ENCODE data around the gene NSUN3.

Gene NSUN3

GRCh38 chr3:94064243-94064860 lies 1.5 kb downstream of the NSUN3 start:
- no peak for TF ChIP-seq SIN3A (IDR thresholded peaks at IDR 0.05; ENCODE audit: borderline replicate concordance, insufficient read depth, low read length)
- TF ChIP-seq POLR2AphosphoS5 (IDR thresholded peaks at IDR 0.05; ENCODE audit: low read depth, low read length): no peak
- no peak for TF ChIP-seq FOXP2 (optimal IDR thresholded peaks at IDR 0.05; ENCODE audit: borderline replicate concordance, extremely low read depth, extremely low read length, insufficient read depth)
- TF ChIP-seq REST (IDR thresholded peaks at IDR 0.05; ENCODE audit: insufficient read depth in 1 of 2, low read depth in 2 of 2, low read length in 2 of 2): no peak
- no peak for TF ChIP-seq TAF1 (IDR thresholded peaks at IDR 0.05; ENCODE audit: borderline replicate concordance, insufficient read depth, low read length)

GRCh38 chr3:94065122-94065521 lies 2.3 kb downstream of the NSUN3 start:
- no peak for TF ChIP-seq FOXP2 (optimal IDR thresholded peaks at IDR 0.05; ENCODE audit: borderline replicate concordance, extremely low read depth, extremely low read length, insufficient read depth)
- no peak for TF ChIP-seq POLR2AphosphoS5 (IDR thresholded peaks at IDR 0.05; ENCODE audit: low read depth, low read length)
- no peak for TF ChIP-seq REST (IDR thresholded peaks at IDR 0.05; ENCODE audit: insufficient read depth in 1 of 2, low read depth in 2 of 2, low read length in 2 of 2)
- no peak for TF ChIP-seq TAF1 (IDR thresholded peaks at IDR 0.05; ENCODE audit: borderline replicate concordance, insufficient read depth, low read length)
- no peak for TF ChIP-seq SIN3A (IDR thresholded peaks at IDR 0.05; ENCODE audit: borderline replicate concordance, insufficient read depth, low read length)

GRCh38 chr3:94065819-94066480 lies 3.1 kb downstream of the NSUN3 start:
- no peak for TF ChIP-seq FOXP2 (optimal IDR thresholded peaks at IDR 0.05; ENCODE audit: borderline replicate concordance, extremely low read depth, extremely low read length, insufficient read depth)
- no peak for TF ChIP-seq POLR2AphosphoS5 (IDR thresholded peaks at IDR 0.05; ENCODE audit: low read depth, low read length)
- no peak for TF ChIP-seq REST (IDR thresholded peaks at IDR 0.05; ENCODE audit: insufficient read depth in 1 of 2, low read depth in 2 of 2, low read length in 2 of 2)
- no peak for TF ChIP-seq TAF1 (IDR thresholded peaks at IDR 0.05; ENCODE audit: borderline replicate concordance, insufficient read depth, low read length)
- no peak for TF ChIP-seq SIN3A (IDR thresholded peaks at IDR 0.05; ENCODE audit: borderline replicate concordance, insufficient read depth, low read length)

- no peak for TF ChIP-seq FOXP2 (optimal IDR thresholded peaks at IDR 0.05; ENCODE audit: borderline replicate concordance, extremely low read depth, extremely low read length, insufficient read depth)
- TF ChIP-seq REST (IDR thresholded peaks at IDR 0.05; ENCODE audit: insufficient read depth in 1 of 2, low read depth in 2 of 2, low read length in 2 of 2): no peak
- no peak for TF ChIP-seq TAF1 (IDR thresholded peaks at IDR 0.05; ENCODE audit: borderline replicate concordance, insufficient read depth, low read length)
- TF ChIP-seq POLR2AphosphoS5 (IDR thresholded peaks at IDR 0.05; ENCODE audit: low read depth, low read length): no peak
- no peak for TF ChIP-seq SIN3A (IDR thresholded peaks at IDR 0.05; ENCODE audit: borderline replicate concordance, insufficient read depth, low read length)
Measured at GRCh38 chr3:94066506-94067500, 3.9 kb downstream of the NSUN3 start.

All from PFSK-1 (cell line).